H1 (cell line): ENCODE measurements around the gene EPB41L4B. TPM values are rescaled to one million over a fixed set of nuclear protein-coding genes. Genes with fewer than 3 reads are reported as not detected.

ENCODE experiments used
- CTCF ChIA-PET: fragments of 300-600 bp; sonication (Branson Sonifier 250); formaldehyde crosslinking; loops from one replicate; lab custom pipeline; 2021; ENCODE audit not compliant: partially characterized antibody; lab: Charles Lee
- POLR2A ChIA-PET: fragments of 300-600 bp; sonication (Branson Sonifier 250); formaldehyde crosslinking; loops from one replicate; lab custom pipeline; 2021; ENCODE audit warnings: inconsistent platforms; ENCODE audit not compliant: partially characterized antibody; lab: Charles Lee
- DNase-seq, 2 experiments: peaks; one replicate each; pipeline versions ENCODE4 v3.0.0 to v3.0.0-alpha.2; 2010 to 2022; ENCODE audit warnings: low spot score in 2 of 2, low read depth in 1 of 2, mixed read lengths in 1 of 2
- FAIRE-seq: peaks from 2 replicates; lab custom pipeline; 2011; peaks lifted over from hg19 to GRCh38; lab: Jason Lieb, UNC
- H2AFZ ChIP-seq: 2 replicates; pipeline ENCODE4 v1.8.1; 2012; ENCODE audit warnings: low read length, inconsistent platforms
- H2AK5ac ChIP-seq: 2 replicates; pipeline ENCODE4 v1.6.1; 2013; ENCODE audit warnings: low read depth, low read length
- H2BK120ac ChIP-seq: replicated peaks from 2 replicates; pipeline ENCODE3; 2013; ENCODE audit warnings: low read depth, low read length, inconsistent platforms
- H2BK12ac ChIP-seq: 2 replicates; pipeline ENCODE4 v1.6.1; 2013; ENCODE audit warnings: low read depth, low read length
- H2BK15ac ChIP-seq: 2 replicates; pipeline ENCODE4 v1.6.1; 2013; ENCODE audit warnings: low read length
- H2BK20ac ChIP-seq: 2 replicates; pipeline ENCODE4 v1.6.1; 2013; ENCODE audit warnings: low read length
- H2BK5ac ChIP-seq: 2 replicates; pipeline ENCODE4 v1.6.1; 2013; ENCODE audit warnings: low read depth, low read length
- H3K14ac ChIP-seq: 2 replicates; pipeline ENCODE4 v1.6.1; 2013; ENCODE audit warnings: inconsistent platforms; ENCODE audit not compliant: insufficient read length
- H3K18ac ChIP-seq: 2 replicates; pipeline ENCODE4 v1.6.1; 2013; ENCODE audit warnings: low read length; ENCODE audit errors: extremely low read depth
- H3K23ac ChIP-seq: 2 replicates; pipeline ENCODE4 v1.6.1; 2013; ENCODE audit warnings: inconsistent platforms; ENCODE audit not compliant: insufficient read length
- H3K23me2 ChIP-seq: 2 replicates; pipeline ENCODE4 v1.6.1; 2013; ENCODE audit warnings: low read depth, low read length
- H3K27ac ChIP-seq: 2 replicates; pipeline ENCODE4 v1.6.1; 2011; ENCODE audit warnings: low read depth, low read length, inconsistent platforms
- H3K27me3 ChIP-seq, 4 experiments: replicated peaks in 1 of 4; 1 replicate in 1 of 4; 2 replicates in 3 of 4; pipeline versions ENCODE4 v1.6.1 to v1.8.1; 2011 to 2013; ENCODE audit warnings: low read length in 3 of 4, mild to moderate bottlenecking in 3 of 4, inconsistent platforms in 2 of 4, mixed read lengths in 2 of 4, moderate library complexity in 1 of 4; ENCODE audit not compliant: control insufficient read depth in 3 of 4, insufficient read depth in 3 of 4; ENCODE audit errors: extremely low read depth in 1 of 4
- H3K36me3 ChIP-seq, 4 experiments: 2 replicates each; pipeline versions ENCODE4 v1.6.1 to v1.8.1; 2011 to 2013; ENCODE audit warnings: mild to moderate bottlenecking in 4 of 4, low read length in 3 of 4, moderate library complexity in 2 of 4, control low read depth in 1 of 4, inconsistent platforms in 1 of 4; ENCODE audit not compliant: insufficient read depth in 4 of 4, control insufficient read depth in 2 of 4
- H3K4ac ChIP-seq: replicated peaks from 2 replicates; pipeline ENCODE3; 2013; ENCODE audit warnings: low read length, low read depth, mixed read lengths, inconsistent platforms; ENCODE audit not compliant: insufficient read length
- H3K4me1 ChIP-seq, 4 experiments: replicated peaks in 1 of 4; 1 replicate in 1 of 4; 2 replicates in 3 of 4; pipeline versions ENCODE4 v1.6.1 to v1.8.1; 2011 to 2013; ENCODE audit warnings: low read length in 3 of 4, inconsistent platforms in 2 of 4, mixed read lengths in 1 of 4; ENCODE audit not compliant: insufficient read depth in 4 of 4, control insufficient read depth in 3 of 4
- H3K4me2 ChIP-seq, 2 experiments: 2 replicates each; pipeline versions ENCODE4 v1.6.1 to v1.8.1; 2011 to 2013; ENCODE audit warnings: low read depth in 2 of 2, low read length in 2 of 2, control low read depth in 1 of 2, inconsistent platforms in 1 of 2, mild to moderate bottlenecking in 1 of 2; ENCODE audit not compliant: insufficient read depth in 1 of 2
- H3K4me3 ChIP-seq, 4 experiments: fragments of 200-600, 300-600 bp in 1 of 4; sonication (generic), shearing (Covaris generic), sonication (Bioruptor Twin) in 1 of 4; 2 replicates each; pipeline versions ENCODE4 v1.5.1 to v1.8.1; 2011 to 2016; ENCODE audit warnings: low read length in 4 of 4, low read depth in 3 of 4, control low read depth in 2 of 4, inconsistent platforms in 2 of 4, mild to moderate bottlenecking in 2 of 4, mixed read lengths in 1 of 4, moderate library complexity in 1 of 4; ENCODE audit not compliant: insufficient read depth in 2 of 4; ENCODE audit errors: extremely low read depth in 1 of 4
- H3K56ac ChIP-seq: replicated peaks from 2 replicates; pipeline ENCODE3; 2013; ENCODE audit warnings: low read depth, mild to moderate bottlenecking, mixed read lengths, low read length, inconsistent platforms; ENCODE audit not compliant: insufficient read length
- H3K79me1 ChIP-seq: 2 replicates; pipeline ENCODE4 v1.6.1; 2013; ENCODE audit warnings: low read depth, low read length, control low read depth
- H3K79me2 ChIP-seq, 2 experiments: 2 replicates each; pipeline versions ENCODE4 v1.6.1 to v1.8.1; 2012 to 2013; ENCODE audit warnings: low read length in 2 of 2, mild to moderate bottlenecking in 2 of 2, inconsistent platforms in 1 of 2; ENCODE audit not compliant: insufficient read depth in 2 of 2, control insufficient read depth in 1 of 2
- H3K9ac ChIP-seq, 4 experiments: replicated peaks in 1 of 4; 1 replicate in 1 of 4; 2 replicates in 3 of 4; pipeline versions ENCODE4 v1.6.1 to v1.8.1; 2011 to 2013; ENCODE audit warnings: low read depth in 3 of 4, low read length in 3 of 4, control low read depth in 2 of 4, mild to moderate bottlenecking in 2 of 4, moderate library complexity in 2 of 4, inconsistent platforms in 1 of 4; ENCODE audit errors: extremely low read depth in 1 of 4
- H3K9me3 ChIP-seq, 2 experiments: 2 replicates each; pipeline versions ENCODE4 v1.6.1 to v1.8.1; 2012 to 2013; ENCODE audit warnings: mild to moderate bottlenecking in 2 of 2, moderate library complexity in 2 of 2, control low read depth in 1 of 2, inconsistent platforms in 1 of 2, low read depth in 1 of 2, low read length in 1 of 2, mixed read lengths in 1 of 2; ENCODE audit not compliant: insufficient read depth in 2 of 2
- H4K20me1 ChIP-seq, 2 experiments: replicated peaks in 1 of 2; 2 replicates each; pipeline versions ENCODE3 to v1.8.1; 2011 to 2013; ENCODE audit warnings: inconsistent platforms in 2 of 2, low read length in 2 of 2, mild to moderate bottlenecking in 1 of 2; ENCODE audit not compliant: insufficient read depth in 2 of 2, control insufficient read depth in 1 of 2
- H4K5ac ChIP-seq: 2 replicates; pipeline ENCODE4 v1.6.1; 2013; ENCODE audit warnings: low read length, low read depth, mixed read lengths, inconsistent platforms; ENCODE audit not compliant: insufficient read length
- H4K8ac ChIP-seq: 2 replicates; pipeline ENCODE4 v1.8.0; 2013; ENCODE audit warnings: mild to moderate bottlenecking, moderate library complexity, low read length, inconsistent platforms; ENCODE audit not compliant: insufficient read depth; ENCODE audit errors: extremely low read depth
- H4K91ac ChIP-seq: replicated peaks from 2 replicates; pipeline ENCODE3; 2013; ENCODE audit warnings: low read length, mixed read lengths, inconsistent platforms; ENCODE audit not compliant: insufficient read length
- CREB1 ChIP-seq: IDR thresholded peaks from 2 replicates; pipeline ENCODE4 v1.6.1; 2012; ENCODE audit warnings: inconsistent platforms
- FOSL1 ChIP-seq: IDR thresholded peaks from 2 replicates; pipeline ENCODE4 v1.6.1; 2011; ENCODE audit warnings: mild to moderate bottlenecking, low read depth, low read length, moderate library complexity; ENCODE audit not compliant: insufficient read depth
- GTF2F1 ChIP-seq: IDR thresholded peaks from 2 replicates; pipeline ENCODE4 v1.6.1; 2012; ENCODE audit warnings: low read depth, low read length, improper control_type of control experiment, borderline replicate concordance
- JUN ChIP-seq: IDR thresholded peaks from 2 replicates; pipeline ENCODE4 v1.6.1; 2011; ENCODE audit warnings: low read depth, mild to moderate bottlenecking, improper control_type of control experiment, low read length
- KDM4A ChIP-seq: IDR thresholded peaks from one replicate; pipeline ENCODE4 v1.7.1; 2012; ENCODE audit warnings: low read depth, mild to moderate bottlenecking, moderate library complexity, low read length, inconsistent platforms; ENCODE audit not compliant: severe bottlenecking
- MAFK ChIP-seq: IDR thresholded peaks from 2 replicates; pipeline ENCODE4 v1.6.1; 2012; ENCODE audit warnings: low read depth, mild to moderate bottlenecking, improper control_type of control experiment, low read length
- POLR2A ChIP-seq, 2 experiments: IDR thresholded peaks; 1 replicate in 1 of 2; 2 replicates in 1 of 2; pipeline ENCODE4 v1.6.1; 2011; ENCODE audit warnings: low read depth in 2 of 2, low read length in 2 of 2, mild to moderate bottlenecking in 2 of 2; ENCODE audit errors: control extremely low read depth in 1 of 2
- RFX5 ChIP-seq: IDR thresholded peaks from 2 replicates; pipeline ENCODE4 v1.6.1; 2011; ENCODE audit warnings: low read depth, low read length, improper control_type of control experiment, borderline replicate concordance
- SIN3A ChIP-seq, 2 experiments: IDR thresholded peaks in 1 of 2; conservative IDR thresholded peaks in 1 of 2; 2 replicates each; pipeline ENCODE4 v1.6.1; 2011 to 2012; ENCODE audit warnings: low read length in 2 of 2, improper control_type of control experiment in 1 of 2, low read depth in 1 of 2, mild to moderate bottlenecking in 1 of 2
- SIX5 ChIP-seq: IDR thresholded peaks from 2 replicates; pipeline ENCODE4 v1.6.1; 2011; ENCODE audit warnings: mild to moderate bottlenecking, low read depth, low read length
- SP4 ChIP-seq: IDR thresholded peaks from 2 replicates; pipeline ENCODE4 v1.6.1; 2012; ENCODE audit warnings: low read length, inconsistent platforms
- TAF1 ChIP-seq: IDR thresholded peaks from 2 replicates; pipeline ENCODE4 v1.6.1; 2011; ENCODE audit warnings: mild to moderate bottlenecking, low read depth, low read length
- TEAD4 ChIP-seq: IDR thresholded peaks from 2 replicates; pipeline ENCODE4 v1.6.1; 2012; ENCODE audit warnings: low read depth, low read length, inconsistent platforms, mixed read lengths
- YY1 ChIP-seq: IDR thresholded peaks from 2 replicates; pipeline ENCODE4 v1.6.1; 2011; ENCODE audit warnings: low read depth, mild to moderate bottlenecking, low read length
- WGBS, 2 experiments: shearing (Covaris generic) in 1 of 2; methylation state at CpG; one replicate each; pipeline versions ENCODE4 v1.1.6 to v1.1.7; 2013 to 2015; ENCODE audit warnings: low lambda C conversion rate in 2 of 2, mixed read lengths in 2 of 2, inconsistent platforms in 1 of 2, low coverage in 1 of 2, missing lambda C conversion rate in 1 of 2; ENCODE audit not compliant: insufficient replicate concordance in 2 of 2, insufficient coverage in 1 of 2, insufficient read length in 1 of 2; ENCODE audit errors: extremely low coverage in 1 of 2, missing lambda C conversion rate in 1 of 2; 5-methylcytosine and 5-hydroxymethylcytosine counted together
- polyA plus RNA-seq, 7 experiments: library from polyadenylated mRNA; depleted of rRNA in 3 of 7; stranded (reverse) in 5 of 7; unstranded in 2 of 7; fragments of >200 nt in 5 of 7; fragments of 200-250 nt in 2 of 7; gene quantifications; 1 replicate in 5 of 7; 2 replicates in 1 of 7; 4 replicates in 1 of 7; pipeline versions ENCODE4 v1.2.1 to v1.2.3, GENCODE V29; 2011 to 2013; ENCODE audit warnings: missing spikeins in 2 of 7, mixed read lengths in 2 of 7
- total RNA-seq: library from RNA; stranded (reverse); fragmentation: NEBNext Ultra II Directional; extraction: Animal tissue kit (Norgen Biotek cat#: 25700); gene quantifications from 2 replicates; pipeline ENCODE4 v1.2.1, GENCODE V29; 2021
- TF ChIP-seq, protein P1 (sequence below): IDR thresholded peaks from 2 replicates; pipeline ENCODE4 v1.6.1; 2012; ENCODE audit warnings: inconsistent platforms

The EPB41L4B gene
- total and polyA plus RNA-seq, 2 of the 8 experiments (the other 6 are each of a cell fraction or from before 2014, with no cell fraction given) = 11.9 to 25.0 TPM

- no peak overlapping the region for H3K4me3 ChIP-seq
- no peak overlapping the region for H3K27ac ChIP-seq
- TF ChIP-seq SIX5 (no peak), GTF2F1 (no peak), MAFK (no peak), TEAD4 (no peak), SIN3A (conservative IDR thresholded peaks at IDR 0.05 in 1 of 2, IDR thresholded peaks at IDR 0.05 in 1 of 2; ENCODE audit: low read depth in 1 of 2, low read length in 2 of 2) (no peak), SP4 (no peak), TAF1 (no peak), POLR2A (IDR thresholded peaks at IDR 0.05; ENCODE audit: control extremely low read depth in 1 of 2, low read depth in 2 of 2, low read length in 2 of 2) (no peak), YY1 (no peak), JUN (no peak), KDM4A (no peak), RFX5 (no peak), CREB1 (no peak), FOSL1 (no peak)
- TF ChIP-seq, protein P1, sequence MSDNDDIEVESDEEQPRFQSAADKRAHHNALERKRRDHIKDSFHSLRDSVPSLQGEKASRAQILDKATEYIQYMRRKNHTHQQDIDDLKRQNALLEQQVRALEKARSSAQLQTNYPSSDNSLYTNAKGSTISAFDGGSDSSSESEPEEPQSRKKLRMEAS = no peak
- H3K14ac ChIP-seq = no peak overlapping the region
- H3K9ac ChIP-seq = no peak overlapping the region
- no peaks in the 10 kb centered on the region for H4K20me1 ChIP-seq
- CTCF ChIA-PET = no interaction called here
- no peaks in the 10 kb centered on the region for H3K79me1 ChIP-seq
- H3K9me3 ChIP-seq = no peaks in the 10 kb centered on the region
- H3K56ac ChIP-seq = no peak overlapping the region
- whole genome bisulfite sequencing, 2 experiments = 94% methylated on average over 5 of the region's 5 CpGs; no CpG with 5 or more reads in 1 of the 2 experiments
- no peaks in the 10 kb centered on the region for H3K36me3 ChIP-seq
- H2BK12ac ChIP-seq = no peak overlapping the region
- POLR2A ChIA-PET = no interaction called here
- DNase-seq (no peak), FAIRE-seq (no peak)
- H2AK5ac ChIP-seq = no peak overlapping the region
- no peak overlapping the region for H4K91ac ChIP-seq
- no peak overlapping the region for H2AFZ ChIP-seq
- H4K8ac ChIP-seq = no peak overlapping the region
- no peak overlapping the region for H3K23ac ChIP-seq
- H3K27me3 ChIP-seq = no peaks in the 10 kb centered on the region
- no peak overlapping the region for H2BK120ac ChIP-seq
- no peaks in the 10 kb centered on the region for H3K4me1 ChIP-seq
- H2BK5ac ChIP-seq = no peak overlapping the region
- no peak overlapping the region for H3K4me2 ChIP-seq
- no peak overlapping the region for H2BK20ac ChIP-seq
- no peak overlapping the region for H2BK15ac ChIP-seq
- no peak overlapping the region for H3K4ac ChIP-seq
- no peaks in the 10 kb centered on the region for H3K23me2 ChIP-seq
- no peak overlapping the region for H3K18ac ChIP-seq
- H4K5ac ChIP-seq = no peak overlapping the region
- H3K79me2 ChIP-seq = no peaks in the 10 kb centered on the region
Measured at GRCh38 chr9:109141375-109141774, 179.5 kb downstream of the EPB41L4B start.
